ENCODE measurements around the gene KRTAP10-4.
"Not testable (repeated sequence)": the region's sequence is repeated elsewhere in the genome, so short reads cannot be mapped to it uniquely, and the experiment has no call there.

- not testable (repeated sequence) for TF ChIP-seq EZH2 (IDR thresholded peaks at IDR 0.05; ENCODE audit: borderline replicate concordance, low read depth, low read length, severe bottlenecking)
- TF ChIP-seq, protein P1, sequence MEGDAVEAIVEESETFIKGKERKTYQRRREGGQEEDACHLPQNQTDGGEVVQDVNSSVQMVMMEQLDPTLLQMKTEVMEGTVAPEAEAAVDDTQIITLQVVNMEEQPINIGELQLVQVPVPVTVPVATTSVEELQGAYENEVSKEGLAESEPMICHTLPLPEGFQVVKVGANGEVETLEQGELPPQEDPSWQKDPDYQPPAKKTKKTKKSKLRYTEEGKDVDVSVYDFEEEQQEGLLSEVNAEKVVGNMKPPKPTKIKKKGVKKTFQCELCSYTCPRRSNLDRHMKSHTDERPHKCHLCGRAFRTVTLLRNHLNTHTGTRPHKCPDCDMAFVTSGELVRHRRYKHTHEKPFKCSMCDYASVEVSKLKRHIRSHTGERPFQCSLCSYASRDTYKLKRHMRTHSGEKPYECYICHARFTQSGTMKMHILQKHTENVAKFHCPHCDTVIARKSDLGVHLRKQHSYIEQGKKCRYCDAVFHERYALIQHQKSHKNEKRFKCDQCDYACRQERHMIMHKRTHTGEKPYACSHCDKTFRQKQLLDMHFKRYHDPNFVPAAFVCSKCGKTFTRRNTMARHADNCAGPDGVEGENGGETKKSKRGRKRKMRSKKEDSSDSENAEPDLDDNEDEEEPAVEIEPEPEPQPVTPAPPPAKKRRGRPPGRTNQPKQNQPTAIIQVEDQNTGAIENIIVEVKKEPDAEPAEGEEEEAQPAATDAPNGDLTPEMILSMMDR (IDR thresholded peaks at IDR 0.05; ENCODE audit: borderline replicate concordance, extremely low read depth, low read length, poor library complexity, severe bottlenecking), result not testable (repeated sequence)
Observed at GRCh38 chr21:44591801-44592130, 18.2 kb downstream of the KRTAP10-4 start.

All from DND-41 (cell line).